Measurements from ENCODE around the gene DACT2.
"Not testable (repeated sequence)": the region's sequence is repeated elsewhere in the genome, so short reads cannot be mapped to it uniquely, and the experiment has no call there.

DACT2 gene

DNA sequence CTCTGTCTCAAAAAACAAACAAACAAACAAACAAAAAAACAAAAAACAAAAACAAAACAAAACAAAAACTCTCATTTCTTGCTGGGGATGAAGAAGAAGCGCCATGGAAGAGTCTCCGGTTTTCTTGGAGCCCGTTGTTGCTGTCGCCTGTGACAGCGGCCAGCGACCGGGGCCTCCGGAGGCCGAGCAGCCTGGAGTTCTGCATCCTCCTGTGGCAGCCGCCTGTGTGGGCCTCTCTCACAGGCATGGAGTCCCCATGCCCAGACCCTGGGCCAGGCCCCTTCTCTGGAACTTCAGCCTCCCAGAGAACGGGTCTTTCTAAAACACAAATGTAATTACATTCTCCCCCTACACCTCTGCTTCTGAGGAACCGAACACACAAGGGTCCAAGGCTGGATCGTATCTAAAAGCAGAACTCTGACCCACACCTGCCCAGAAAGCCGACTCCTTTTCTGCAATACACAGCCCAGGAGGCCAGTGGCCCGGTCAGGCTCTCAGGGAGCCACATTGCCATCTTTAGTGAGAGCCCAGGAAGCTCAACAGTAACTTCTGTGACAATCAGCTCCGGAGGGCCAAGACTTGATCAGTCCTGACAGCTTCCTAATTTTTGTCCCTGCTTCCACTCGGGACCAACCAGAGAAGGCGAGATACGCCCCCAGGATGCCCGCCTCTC is 18.5 kb downstream of the DACT2 start:
- no peak for DNase-seq

DNA sequence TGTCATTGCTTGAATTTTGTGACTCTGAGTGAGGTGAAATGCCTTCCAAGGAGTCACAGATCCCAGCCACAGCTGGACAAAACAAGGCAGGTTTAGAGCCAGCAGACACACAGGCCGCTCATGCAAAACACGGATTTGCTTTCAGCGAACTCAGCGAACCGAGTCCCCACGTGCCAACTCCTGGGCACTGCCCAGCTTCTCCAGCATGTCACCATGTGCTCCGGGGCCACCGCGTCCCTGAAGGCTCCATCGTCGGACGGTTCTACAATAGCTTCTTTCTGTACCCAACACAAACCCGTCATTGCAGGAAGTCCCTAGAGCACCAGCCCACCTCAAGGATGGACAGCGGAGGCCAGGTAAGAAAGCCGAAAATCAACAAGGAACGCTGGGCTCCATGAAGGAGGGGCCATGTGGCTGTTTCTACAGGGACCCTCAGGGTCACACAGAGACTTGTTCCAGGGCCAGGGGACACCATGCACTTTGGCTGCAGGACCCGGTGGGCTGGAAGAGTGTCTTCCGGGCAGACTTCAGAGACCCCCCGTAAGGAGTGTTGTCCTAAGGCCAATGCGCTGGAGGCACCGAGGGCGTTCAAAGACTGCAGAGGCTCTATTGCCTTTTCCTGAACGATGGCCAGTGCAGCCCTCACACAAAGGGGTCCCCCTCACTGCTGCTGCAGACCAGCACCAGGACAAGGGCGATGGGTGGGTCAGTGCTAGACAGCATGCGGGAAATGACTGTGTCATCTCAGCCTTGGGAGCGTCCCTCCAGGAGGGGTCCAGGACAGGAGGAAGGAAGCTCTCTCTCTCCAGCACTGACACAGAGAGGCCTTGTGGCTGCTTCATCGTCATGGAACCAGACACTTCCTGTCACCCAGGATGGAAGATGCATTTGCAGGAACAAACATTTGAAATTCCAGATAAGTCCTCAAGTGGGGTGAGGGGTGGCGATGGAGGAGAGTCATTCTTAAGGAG is 19.8 kb downstream of the DACT2 start:
- no peak for DNase-seq

- no peak for DNase-seq
Observed at GRCh38 chr6:168297643-168298042, 21.9 kb downstream of the DACT2 start.

GRCh38 chr6:168294901-168295300 is 24.7 kb downstream of the DACT2 start:
- no peak for DNase-seq

- no peak for DNase-seq
Observed at GRCh38 chr6:168293636-168294530, 25.7 kb downstream of the DACT2 start.

DNA sequence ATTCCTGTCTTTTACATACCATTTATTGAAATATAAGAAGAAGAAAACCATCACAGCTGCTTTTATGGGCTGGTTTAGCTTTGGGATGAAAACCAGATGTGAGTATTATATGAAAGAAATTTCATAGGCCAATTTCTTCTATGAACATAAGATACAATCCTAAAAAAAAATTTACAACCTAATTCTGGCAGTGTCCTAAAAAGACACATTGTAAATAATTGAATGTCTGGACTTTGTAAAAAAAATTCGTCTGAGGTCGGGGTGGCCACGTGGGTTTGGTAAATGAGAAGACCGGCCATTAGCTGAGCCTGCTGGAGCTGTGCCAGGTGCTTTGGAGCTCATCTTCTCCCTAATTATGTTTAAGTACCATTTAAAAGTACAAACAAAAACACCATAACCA is 26.8 kb downstream of the DACT2 start:
- no peak for DNase-seq

- DNase-seq = no peak
Observed at GRCh38 chr6:168291450-168291849, 28.1 kb downstream of the DACT2 start.

DNA sequence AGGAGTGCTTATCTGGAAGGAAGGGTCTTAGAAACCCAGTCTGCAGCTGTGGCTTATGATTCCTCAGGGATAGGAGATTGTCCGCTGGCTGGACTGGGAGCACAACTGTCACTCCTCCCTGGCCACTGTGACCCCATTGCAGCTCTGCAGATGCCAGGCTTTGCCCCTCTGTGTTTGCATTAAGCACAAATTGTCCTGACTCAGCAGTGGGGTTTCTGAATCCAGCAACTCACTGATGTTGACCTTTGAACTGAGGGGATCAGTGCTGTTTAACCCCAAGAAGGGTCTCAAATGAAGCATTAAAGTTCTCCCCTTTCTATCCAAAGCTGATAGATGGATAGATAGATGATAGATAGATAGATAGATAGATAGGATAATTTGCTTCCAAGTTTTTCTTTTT is 29.5 kb downstream of the DACT2 start:
- no peak for DNase-seq

GRCh38 chr6:168289571-168289962 is 30.0 kb downstream of the DACT2 start:
- no peak for DNase-seq

DNA sequence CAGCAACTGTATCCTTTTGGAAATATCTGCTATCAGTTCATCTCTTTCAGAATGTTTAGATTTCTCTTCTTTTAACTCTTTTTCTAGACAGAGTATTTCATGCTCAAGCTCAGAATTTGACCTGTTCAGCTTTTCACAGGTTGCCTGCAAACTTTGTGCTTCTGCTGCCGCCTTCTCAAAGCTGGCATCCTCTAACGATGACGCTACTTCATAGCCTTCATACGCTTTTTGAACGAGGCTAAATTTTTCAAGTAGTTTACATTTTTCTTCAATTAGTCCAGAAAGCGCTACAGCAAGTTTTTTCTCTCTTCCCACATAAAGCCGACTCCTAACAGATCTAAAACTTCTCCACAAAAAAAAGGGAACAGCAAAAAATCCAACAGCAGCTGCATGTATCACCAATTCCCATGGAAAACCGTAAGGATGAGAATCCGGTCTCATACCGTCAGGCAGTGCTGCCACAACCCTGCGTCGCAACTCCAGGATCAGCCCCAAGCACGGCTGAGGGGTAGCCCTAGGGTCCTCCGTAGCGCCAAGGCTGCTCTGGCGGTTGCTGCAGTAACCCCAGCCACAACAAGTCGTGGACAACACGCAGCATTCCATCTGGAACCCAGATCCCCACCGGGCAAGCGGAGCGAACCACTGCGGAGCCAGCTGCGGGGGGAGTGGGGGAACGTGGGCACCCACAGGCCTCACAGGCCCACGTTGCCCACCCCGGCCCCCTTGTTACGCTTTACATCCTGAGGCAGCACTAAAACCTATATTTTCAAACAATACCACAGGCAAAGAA is 30.6 kb downstream of the DACT2 start:
- DNase-seq = no peak

- DNase-seq = not testable (repeated sequence)
Observed at GRCh38 chr6:168287460-168287859, 32.1 kb downstream of the DACT2 start.

- peak; percentile 70 for DNase-seq
Observed at GRCh38 chr6:168286771-168287446, 32.7 kb downstream of the DACT2 start.

- DNase-seq = no peak
Observed at GRCh38 chr6:168286116-168286515, 33.5 kb downstream of the DACT2 start.

DNA sequence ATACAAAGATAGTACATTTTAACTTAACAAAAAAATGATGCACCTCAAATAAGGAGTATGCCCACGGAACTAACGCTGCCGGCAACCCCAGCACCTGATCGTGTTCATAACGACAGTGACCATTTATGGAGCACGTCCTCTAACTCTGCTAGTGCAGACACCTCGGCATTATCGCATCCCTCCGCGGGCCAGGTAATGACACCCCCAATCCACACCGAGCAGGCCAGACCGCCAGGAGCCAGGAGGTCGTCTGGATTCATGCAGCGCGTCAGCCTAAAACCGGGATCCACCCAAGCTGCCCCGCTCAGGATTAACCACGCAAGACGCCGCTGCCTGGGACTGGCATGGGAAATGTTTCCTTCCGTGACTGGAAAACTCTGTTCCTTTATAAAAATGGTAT is 34.1 kb downstream of the DACT2 start:
- DNase-seq = no peak

DNA sequence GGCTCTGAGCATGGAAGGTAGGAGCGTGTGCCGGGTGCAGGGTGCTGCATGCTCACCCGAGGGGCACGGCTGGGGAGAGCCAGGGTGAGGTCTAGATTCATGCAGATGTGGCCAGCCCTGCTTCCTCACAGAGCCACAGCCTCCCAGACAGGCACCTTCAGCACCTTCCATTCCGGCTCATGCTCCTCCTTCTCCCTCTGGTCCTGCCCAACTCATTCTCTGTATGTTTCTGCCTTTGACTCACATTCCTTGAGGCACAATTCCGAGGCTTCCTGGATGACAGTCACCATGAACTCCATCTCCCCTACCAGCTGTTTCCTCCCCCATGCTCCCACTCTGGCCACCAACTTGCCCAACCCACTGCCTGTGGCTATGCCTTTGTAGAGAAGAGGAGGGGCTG is 35.4 kb downstream of the DACT2 start:
- DNase-seq = no peak

DNA sequence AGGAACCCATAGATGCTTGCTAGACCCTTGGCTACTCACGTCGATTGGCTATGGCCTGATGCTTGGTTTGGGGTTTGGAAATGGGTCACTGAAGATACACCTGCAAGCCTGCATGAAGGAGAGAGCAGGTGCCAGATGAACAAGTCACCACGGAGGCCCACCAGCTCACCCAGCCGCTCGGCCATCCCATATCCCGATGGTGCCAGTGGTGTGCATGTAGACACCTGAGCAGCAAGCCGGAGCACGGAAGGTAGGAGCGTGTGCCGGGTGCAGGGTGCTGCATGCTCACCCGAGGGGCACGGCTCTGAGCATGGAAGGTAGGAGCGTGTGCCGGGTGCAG is 35.9 kb downstream of the DACT2 start:
- DNase-seq = no peak

- no peak for DNase-seq
Observed at GRCh38 chr6:168282985-168283685, 36.4 kb downstream of the DACT2 start.

GRCh38 chr6:168281826-168282225 is 37.8 kb downstream of the DACT2 start:
- no peak for DNase-seq

- not testable (repeated sequence) for DNase-seq
Observed at GRCh38 chr6:168281314-168281713, 38.3 kb downstream of the DACT2 start.

DNA sequence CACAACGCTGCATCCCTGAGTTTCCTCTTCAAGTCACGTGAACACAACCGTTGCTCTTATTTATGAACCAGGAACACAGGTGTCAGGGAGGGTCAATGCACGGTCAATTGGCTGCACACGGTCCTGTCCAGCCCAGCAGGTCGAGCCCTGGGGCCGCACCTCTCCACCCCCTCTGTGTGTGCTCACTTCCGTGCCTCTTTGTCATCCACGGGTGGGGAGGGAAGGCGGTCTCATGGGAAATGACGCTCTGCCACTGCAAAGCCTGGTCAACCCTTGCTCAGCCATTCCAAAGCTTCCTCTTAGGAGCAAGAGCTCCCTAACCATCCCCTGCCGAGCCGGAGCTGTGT is 38.7 kb downstream of the DACT2 start:
- DNase-seq = no peak
